Smooth muscle cell (in vitro differentiated cells): ENCODE results near the gene DCTPP1. TPM values are rescaled to one million over a fixed set of nuclear protein-coding genes. Genes with fewer than 3 reads are reported as not detected.
A peak's percentile ranks its signal among the peaks of the same experiment; 100 is the strongest.

Source experiments
- DNase-seq: peaks from one replicate; lab custom pipeline; 2025; ENCODE audit not compliant: unreplicated experiment; lab: John Stamatoyannopoulos, UW
- H2AFZ ChIP-seq: fragments of 200-600 bp; sonication (generic); 2 replicates; pipeline ENCODE4 v1.6.0; 2016; ENCODE audit warnings: antibody characterized with exemption, low read depth, mild to moderate bottlenecking
- H3F3A ChIP-seq: fragments of 200-600 bp; sonication (generic); 2 replicates; pipeline ENCODE4 v1.6.0; 2017; ENCODE audit warnings: antibody characterized with exemption, low read depth
- H3K27ac ChIP-seq: fragments of 200-600 bp; sonication (generic); 2 replicates; pipeline ENCODE4 v1.5.1; 2016; ENCODE audit warnings: low read depth, mild to moderate bottlenecking
- H3K27me3 ChIP-seq: fragments of 200-600 bp; sonication (generic); 2 replicates; pipeline ENCODE4 v1.6.1; 2016; ENCODE audit warnings: low read depth, mild to moderate bottlenecking
- H3K36me3 ChIP-seq: fragments of 200-600 bp; sonication (generic); 2 replicates; pipeline ENCODE4 v1.5.1; 2016; ENCODE audit warnings: low read depth
- H3K4me1 ChIP-seq: fragments of 200-600 bp; sonication (generic); 2 replicates; pipeline ENCODE4 v1.5.1; 2016; ENCODE audit warnings: low read depth
- H3K4me2 ChIP-seq: fragments of 200-600 bp; sonication (generic); 2 replicates; pipeline ENCODE4 v1.6.0; 2016; ENCODE audit warnings: mild to moderate bottlenecking
- H3K4me3 ChIP-seq: fragments of 200-600 bp; sonication (generic); 2 replicates; pipeline ENCODE4 v1.5.1; 2016; ENCODE audit warnings: mild to moderate bottlenecking
- H3K79me2 ChIP-seq: fragments of 200-600 bp; sonication (generic); 2 replicates; pipeline ENCODE4 v1.6.0; 2016; ENCODE audit warnings: low read depth, mild to moderate bottlenecking
- H3K9ac ChIP-seq: fragments of 200-600 bp; sonication (generic); 2 replicates; pipeline ENCODE4 v1.6.0; 2016; ENCODE audit warnings: low read depth
- H3K9me3 ChIP-seq: fragments of 200-600 bp; sonication (generic); replicated peaks from 2 replicates; pipeline ENCODE4 v1.5.1; 2016; ENCODE audit warnings: low read depth
- H4K20me1 ChIP-seq: fragments of 200-600 bp; sonication (generic); 2 replicates; pipeline ENCODE4 v1.6.0; 2016; ENCODE audit warnings: low read depth
- WGBS: methylation state at CpG from one replicate; pipeline ENCODE4 v1.1.7; 2016; ENCODE audit warnings: low lambda C conversion rate; 5-methylcytosine and 5-hydroxymethylcytosine counted together
- polyA plus RNA-seq: library from polyadenylated mRNA; unstranded; fragments of >200 nt; fragmentation: Nextera tagmentation; extraction: Ambion mirVana; gene quantifications from 2 replicates; pipeline ENCODE4 v1.2.1, GENCODE V29; 2016
- total RNA-seq: library from RNA; depleted of rRNA; stranded (reverse); fragments of >200 nt; gene quantifications from 2 replicates; pipeline ENCODE4 v1.2.3, GENCODE V29; 2014
- TF ChIP-seq, protein P1 (sequence below): fragments of 200-600 bp; sonication (generic); IDR thresholded peaks from 2 replicates; pipeline ENCODE4 v1.5.1; 2017; ENCODE audit warnings: borderline replicate concordance, mild to moderate bottlenecking, antibody characterized with exemption; ENCODE audit not compliant: insufficient read depth, poor library complexity, severe bottlenecking

The DCTPP1 gene
- total and polyA plus RNA-seq, 2 experiments from 2014 or later = 18.4 to 37.8 TPM

GRCh38 chr16:30409125-30410060 lies 20.4 kb downstream of the DCTPP1 start:
- Histone ChIP-seq H3K4me2 (peak overlapping the region; percentile 84), H3F3A (peaks cover 10% of the 10 kb centered on the region), H3K27ac (no peak overlapping the region), H3K9ac (no peak overlapping the region), H3K36me3 (no peaks in the 10 kb centered on the region), H4K20me1 (peaks cover 12% of the 10 kb centered on the region), H2AFZ (no peak overlapping the region), H3K79me2 (peaks cover 16% of the 10 kb centered on the region), H3K4me1 (peaks cover 6% of the 10 kb centered on the region), H3K27me3 (no peaks in the 10 kb centered on the region), H3K4me3 (no peak overlapping the region), H3K9me3 (no peaks in the 10 kb centered on the region)
- TF ChIP-seq, protein P1, sequence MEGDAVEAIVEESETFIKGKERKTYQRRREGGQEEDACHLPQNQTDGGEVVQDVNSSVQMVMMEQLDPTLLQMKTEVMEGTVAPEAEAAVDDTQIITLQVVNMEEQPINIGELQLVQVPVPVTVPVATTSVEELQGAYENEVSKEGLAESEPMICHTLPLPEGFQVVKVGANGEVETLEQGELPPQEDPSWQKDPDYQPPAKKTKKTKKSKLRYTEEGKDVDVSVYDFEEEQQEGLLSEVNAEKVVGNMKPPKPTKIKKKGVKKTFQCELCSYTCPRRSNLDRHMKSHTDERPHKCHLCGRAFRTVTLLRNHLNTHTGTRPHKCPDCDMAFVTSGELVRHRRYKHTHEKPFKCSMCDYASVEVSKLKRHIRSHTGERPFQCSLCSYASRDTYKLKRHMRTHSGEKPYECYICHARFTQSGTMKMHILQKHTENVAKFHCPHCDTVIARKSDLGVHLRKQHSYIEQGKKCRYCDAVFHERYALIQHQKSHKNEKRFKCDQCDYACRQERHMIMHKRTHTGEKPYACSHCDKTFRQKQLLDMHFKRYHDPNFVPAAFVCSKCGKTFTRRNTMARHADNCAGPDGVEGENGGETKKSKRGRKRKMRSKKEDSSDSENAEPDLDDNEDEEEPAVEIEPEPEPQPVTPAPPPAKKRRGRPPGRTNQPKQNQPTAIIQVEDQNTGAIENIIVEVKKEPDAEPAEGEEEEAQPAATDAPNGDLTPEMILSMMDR = peak; percentile 94
- peak; percentile 82 for DNase-seq
- 56% methylated on average over 15 of the region's 15 CpGs for WGBS

GRCh38 chr16:30407804-30408534 lies 21.9 kb downstream of the DCTPP1 start:
- peaks cover 10% of the 10 kb centered on the region for H3F3A ChIP-seq

DNA sequence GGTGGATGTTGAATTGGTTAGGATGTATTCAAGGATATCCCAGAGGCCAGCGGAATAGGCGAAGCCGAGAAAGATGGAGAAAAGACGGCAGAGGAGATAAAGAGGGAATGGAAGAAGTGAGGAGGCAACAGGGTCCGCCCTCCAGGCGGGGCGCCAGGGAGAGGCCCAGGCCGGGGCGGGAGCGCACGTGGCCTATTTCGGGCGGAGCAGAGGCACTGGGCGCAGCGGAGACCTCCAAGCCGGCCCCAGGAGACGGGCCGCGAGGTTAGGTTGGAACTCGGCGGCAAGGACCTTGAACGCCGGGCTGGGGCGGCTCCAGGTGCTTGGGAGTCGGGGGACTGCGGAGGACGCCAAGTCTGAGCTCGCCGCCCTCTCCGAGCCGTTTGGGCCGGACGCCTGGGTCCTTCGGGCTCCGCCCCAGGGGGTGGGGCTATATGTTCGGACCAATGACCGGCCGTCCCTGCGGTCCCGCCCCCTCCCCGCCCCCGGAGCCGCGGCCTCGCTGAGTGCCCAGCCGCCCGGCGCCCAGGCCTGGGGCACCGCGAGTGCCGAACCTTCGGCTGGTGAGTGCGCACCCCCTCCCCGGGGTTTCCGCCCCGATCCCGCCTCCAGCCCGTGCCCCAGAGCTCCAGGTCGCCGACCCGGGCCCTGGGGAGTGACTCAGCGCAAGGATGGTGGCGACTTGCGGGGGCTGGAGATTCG lies 22.6 kb downstream of the DCTPP1 start, which contains the start of gene ZNF771:
Gene ZNF771 (plus strand): TSS at position 505 of the 702 bp plus-strand sequence. CDS start 448 bp downstream, outside the sequence.
- TF ChIP-seq, protein P1 = no peak
- Histone ChIP-seq H3K36me3 (no peaks in the 10 kb centered on the region), H3F3A (peaks cover 10% of the 10 kb centered on the region), H3K9ac (peak within 1 kb of the TSS; percentile 77), H3K9me3 (no peaks in the 10 kb centered on the region), H3K4me2 (peak within 1 kb of the TSS; percentile 84), H3K27me3 (no peaks in the 10 kb centered on the region), H3K79me2 (peaks cover 15% of the 10 kb centered on the region), H2AFZ (peak within 1 kb of the TSS; percentile 82), H3K4me3 (peak within 1 kb of the TSS; percentile 80), H4K20me1 (peaks cover 5% of the 10 kb centered on the region), H3K27ac (peak within 1 kb of the TSS; percentile 84), H3K4me1 (peaks cover 6% of the 10 kb centered on the region)
- peak; percentile 94 for DNase-seq
- under 1% methylated on average over 42 of the region's 65 CpGs for WGBS

More at GRCh38 chr16:30407804-30408534, 21.9 kb downstream of the DCTPP1 start:
- peaks cover 16% of the 10 kb centered on the region for H3K79me2 ChIP-seq
- no peak for DNase-seq
- no peaks in the 10 kb centered on the region for H3K27me3 ChIP-seq
- peak overlapping the region; percentile 84 for H3K4me2 ChIP-seq
- TF ChIP-seq, protein P1 = no peak
- peak overlapping the region; percentile 82 for H2AFZ ChIP-seq
- H3K9ac ChIP-seq = peak overlapping the region; percentile 77
- 32% methylated on average over 9 of the region's 19 CpGs for whole genome bisulfite sequencing
- H4K20me1 ChIP-seq = peaks cover 5% of the 10 kb centered on the region
- peak overlapping the region; percentile 84 for H3K27ac ChIP-seq
- no peaks in the 10 kb centered on the region for H3K36me3 ChIP-seq
- peak overlapping the region; percentile 80 for H3K4me3 ChIP-seq
- H3K9me3 ChIP-seq = no peaks in the 10 kb centered on the region
- peaks cover 6% of the 10 kb centered on the region for H3K4me1 ChIP-seq
